Uterus (tissue), 2 donors: Measurements from ENCODE around the gene PSMG1.

Source experiments
- POLR2A ChIP-seq, 2 donors: fragments of 450-650 bp; IDR thresholded peaks; one replicate each; pipeline ENCODE4 v1.6.1; 2016; ENCODE audit warnings: antibody characterized with exemption in 2 of 2, mild to moderate bottlenecking in 1 of 2, moderate library complexity in 1 of 2
- TF ChIP-seq, protein P1 (sequence below), 4 experiments: fragments of 200-600 bp in 2 of 4; fragments of 450-650 bp in 2 of 4; sonication (generic) in 2 of 4; IDR thresholded peaks; one replicate each; pipeline ENCODE4 v1.5.1; 2016 to 2019; ENCODE audit warnings: antibody characterized with exemption in 4 of 4, mild to moderate bottlenecking in 2 of 4, moderate library complexity in 1 of 4

DNA sequence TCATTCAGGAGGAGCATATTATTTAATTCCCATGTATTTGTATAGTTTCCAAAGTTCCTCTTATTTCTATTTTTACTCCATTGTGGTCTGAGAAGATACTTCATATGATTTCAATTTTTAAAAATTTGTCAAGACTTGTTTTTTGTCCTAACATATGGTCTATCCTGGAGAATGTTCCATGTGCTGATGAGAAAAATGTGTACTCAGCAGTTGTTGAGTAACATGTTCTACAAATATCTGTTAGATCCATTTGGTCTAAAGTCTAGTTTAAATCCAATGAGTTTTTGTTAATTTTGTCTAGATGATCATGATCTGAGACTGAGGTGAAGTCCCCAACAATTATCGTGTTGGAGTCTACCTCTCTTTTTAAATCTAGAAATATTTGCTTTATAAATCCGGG lies 14.5 kb downstream of the PSMG1 start:
- TF ChIP-seq, protein P1, sequence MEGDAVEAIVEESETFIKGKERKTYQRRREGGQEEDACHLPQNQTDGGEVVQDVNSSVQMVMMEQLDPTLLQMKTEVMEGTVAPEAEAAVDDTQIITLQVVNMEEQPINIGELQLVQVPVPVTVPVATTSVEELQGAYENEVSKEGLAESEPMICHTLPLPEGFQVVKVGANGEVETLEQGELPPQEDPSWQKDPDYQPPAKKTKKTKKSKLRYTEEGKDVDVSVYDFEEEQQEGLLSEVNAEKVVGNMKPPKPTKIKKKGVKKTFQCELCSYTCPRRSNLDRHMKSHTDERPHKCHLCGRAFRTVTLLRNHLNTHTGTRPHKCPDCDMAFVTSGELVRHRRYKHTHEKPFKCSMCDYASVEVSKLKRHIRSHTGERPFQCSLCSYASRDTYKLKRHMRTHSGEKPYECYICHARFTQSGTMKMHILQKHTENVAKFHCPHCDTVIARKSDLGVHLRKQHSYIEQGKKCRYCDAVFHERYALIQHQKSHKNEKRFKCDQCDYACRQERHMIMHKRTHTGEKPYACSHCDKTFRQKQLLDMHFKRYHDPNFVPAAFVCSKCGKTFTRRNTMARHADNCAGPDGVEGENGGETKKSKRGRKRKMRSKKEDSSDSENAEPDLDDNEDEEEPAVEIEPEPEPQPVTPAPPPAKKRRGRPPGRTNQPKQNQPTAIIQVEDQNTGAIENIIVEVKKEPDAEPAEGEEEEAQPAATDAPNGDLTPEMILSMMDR (IDR thresholded peaks at IDR 0.05) = no peak
- TF ChIP-seq POLR2A (IDR thresholded peaks at IDR 0.05) = no peak
